Measurements from ENCODE around the gene FYN.

GRCh38 chr6:111703723-111704122, 169.5 kb downstream of the FYN start:
- no peak for TF ChIP-seq CEBPB (IDR thresholded peaks at IDR 0.05)
- TF ChIP-seq NFIC (IDR thresholded peaks at IDR 0.05), result no peak
- TF ChIP-seq YY1 (IDR thresholded peaks at IDR 0.05; ENCODE audit: low read depth), result no peak
- TF ChIP-seq TAF1 (IDR thresholded peaks at IDR 0.05; ENCODE audit: low read depth), result no peak

All from Ishikawa (cell line).